ENCODE results near the gene GNB1L.

Gene GNB1L

GRCh38 chr22:19800306-19800705 is 54.4 kb downstream of the GNB1L start:
- no peak for TF ChIP-seq CTCF (IDR thresholded peaks at IDR 0.05; ENCODE audit: extremely low read depth, missing control alignments)
- DNase-seq (ENCODE audit: low spot score) = no peak

GRCh38 chr22:19799322-19800190 is 55.1 kb downstream of the GNB1L start:
- TF ChIP-seq CTCF (IDR thresholded peaks at IDR 0.05; ENCODE audit: extremely low read depth, missing control alignments) = no peak
- no peak for DNase-seq (ENCODE audit: low spot score)

- TF ChIP-seq CTCF (IDR thresholded peaks at IDR 0.05; ENCODE audit: extremely low read depth, missing control alignments) = no peak
- no peak for DNase-seq (ENCODE audit: low spot score)
Observed at GRCh38 chr22:19798891-19799293, 55.8 kb downstream of the GNB1L start.

- no peak for DNase-seq (ENCODE audit: low spot score)
- no peak for TF ChIP-seq CTCF (IDR thresholded peaks at IDR 0.05; ENCODE audit: extremely low read depth, missing control alignments)
Observed at GRCh38 chr22:19798003-19798665, 56.5 kb downstream of the GNB1L start.

GRCh38 chr22:19797086-19798002 is 57.3 kb downstream of the GNB1L start:
- no peak for DNase-seq (ENCODE audit: low spot score)
- TF ChIP-seq CTCF (IDR thresholded peaks at IDR 0.05; ENCODE audit: extremely low read depth, missing control alignments) = no peak

- DNase-seq (ENCODE audit: low spot score) = no peak
- no peak for TF ChIP-seq CTCF (IDR thresholded peaks at IDR 0.05; ENCODE audit: extremely low read depth, missing control alignments)
Observed at GRCh38 chr22:19796160-19796559, 58.5 kb downstream of the GNB1L start.

Data from GM20000 (cell line).